ENCODE results near the gene GP9.

Gene GP9

DNA sequence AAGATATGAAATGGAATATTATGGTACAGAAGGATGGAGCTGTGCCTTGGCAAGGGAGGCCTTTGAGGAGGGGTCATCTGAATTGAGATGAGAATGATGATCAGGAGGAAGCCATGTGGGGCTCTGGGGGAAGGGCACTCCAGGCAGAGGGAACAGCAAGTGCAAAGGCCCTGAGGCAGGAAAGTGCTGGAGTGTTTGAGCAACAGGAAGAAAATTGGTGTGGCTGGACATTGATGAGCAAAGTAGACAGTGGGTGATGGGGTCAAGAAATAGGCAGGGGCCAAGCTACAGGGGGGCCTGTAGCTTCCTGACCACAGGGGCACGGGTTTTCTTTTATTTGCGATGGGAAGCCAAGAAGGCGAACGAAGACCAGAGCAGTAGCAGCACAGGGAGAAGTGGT is 3.3 kb upstream of the GP9 start:
- no peak overlapping the region for H3K4me3 ChIP-seq (ENCODE audit: low read depth, low read length)
- TF ChIP-seq MYC (IDR thresholded peaks at IDR 0.05; ENCODE audit: low read depth, low read length) (no peak), POLR2A (IDR thresholded peaks at IDR 0.05; ENCODE audit: extremely low read depth, insufficient read length) (no peak)
- TF ChIP-seq, protein P1, sequence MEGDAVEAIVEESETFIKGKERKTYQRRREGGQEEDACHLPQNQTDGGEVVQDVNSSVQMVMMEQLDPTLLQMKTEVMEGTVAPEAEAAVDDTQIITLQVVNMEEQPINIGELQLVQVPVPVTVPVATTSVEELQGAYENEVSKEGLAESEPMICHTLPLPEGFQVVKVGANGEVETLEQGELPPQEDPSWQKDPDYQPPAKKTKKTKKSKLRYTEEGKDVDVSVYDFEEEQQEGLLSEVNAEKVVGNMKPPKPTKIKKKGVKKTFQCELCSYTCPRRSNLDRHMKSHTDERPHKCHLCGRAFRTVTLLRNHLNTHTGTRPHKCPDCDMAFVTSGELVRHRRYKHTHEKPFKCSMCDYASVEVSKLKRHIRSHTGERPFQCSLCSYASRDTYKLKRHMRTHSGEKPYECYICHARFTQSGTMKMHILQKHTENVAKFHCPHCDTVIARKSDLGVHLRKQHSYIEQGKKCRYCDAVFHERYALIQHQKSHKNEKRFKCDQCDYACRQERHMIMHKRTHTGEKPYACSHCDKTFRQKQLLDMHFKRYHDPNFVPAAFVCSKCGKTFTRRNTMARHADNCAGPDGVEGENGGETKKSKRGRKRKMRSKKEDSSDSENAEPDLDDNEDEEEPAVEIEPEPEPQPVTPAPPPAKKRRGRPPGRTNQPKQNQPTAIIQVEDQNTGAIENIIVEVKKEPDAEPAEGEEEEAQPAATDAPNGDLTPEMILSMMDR (IDR thresholded peaks at IDR 0.05; ENCODE audit: low read depth, low read length): no peak
- TF ChIP-seq, protein P2, sequence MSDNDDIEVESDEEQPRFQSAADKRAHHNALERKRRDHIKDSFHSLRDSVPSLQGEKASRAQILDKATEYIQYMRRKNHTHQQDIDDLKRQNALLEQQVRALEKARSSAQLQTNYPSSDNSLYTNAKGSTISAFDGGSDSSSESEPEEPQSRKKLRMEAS (IDR thresholded peaks at IDR 0.05; ENCODE audit: low read depth, low read length): no peak
- DNase-seq (ENCODE audit: low read depth): no peak

DNA sequence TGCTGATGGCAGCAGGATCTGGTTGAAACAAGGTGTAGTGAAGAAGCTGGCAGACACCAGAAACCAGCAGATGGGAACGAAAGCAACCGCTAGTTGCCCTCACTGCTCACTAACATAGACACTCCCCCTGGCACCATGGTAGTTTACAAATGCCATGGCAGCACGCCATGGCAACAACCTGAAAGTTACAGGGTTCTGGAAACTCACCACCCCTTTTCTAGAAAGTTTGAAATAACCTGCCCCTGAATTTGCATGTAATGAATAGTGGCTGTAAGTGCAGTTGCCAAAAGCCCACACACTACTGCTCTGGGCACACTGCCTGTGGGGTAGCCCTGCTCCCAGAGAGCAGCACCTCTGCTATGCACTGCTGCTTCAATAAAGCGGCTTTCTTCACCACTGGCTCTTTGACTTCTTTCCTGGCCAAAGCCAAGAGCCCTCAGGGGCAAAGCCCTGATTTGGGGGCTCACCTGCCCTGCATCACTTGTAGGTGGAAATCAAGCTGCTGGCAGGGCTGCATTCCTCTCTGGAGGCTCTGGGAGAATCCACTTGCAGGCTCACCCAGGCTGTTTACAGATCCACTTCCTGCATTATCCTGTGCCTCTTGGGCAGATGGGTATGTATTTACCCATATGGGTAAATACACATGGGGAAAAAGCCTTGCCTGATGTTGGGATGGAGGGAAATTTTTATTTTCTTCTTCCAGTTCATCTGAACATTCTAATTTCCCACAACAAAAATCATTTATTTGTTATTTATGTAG is 2.0 kb upstream of the GP9 start:
- DNase-seq (ENCODE audit: low read depth): no peak
- TF ChIP-seq, protein P2 (IDR thresholded peaks at IDR 0.05; ENCODE audit: low read depth, low read length): no peak
- TF ChIP-seq, protein P1 (IDR thresholded peaks at IDR 0.05; ENCODE audit: low read depth, low read length): no peak
- TF ChIP-seq POLR2A (IDR thresholded peaks at IDR 0.05; ENCODE audit: extremely low read depth, insufficient read length): no peak
- no peak for TF ChIP-seq MYC (IDR thresholded peaks at IDR 0.05; ENCODE audit: low read depth, low read length)
- no peak overlapping the region for H3K4me3 ChIP-seq (ENCODE audit: low read depth, low read length)

DNA sequence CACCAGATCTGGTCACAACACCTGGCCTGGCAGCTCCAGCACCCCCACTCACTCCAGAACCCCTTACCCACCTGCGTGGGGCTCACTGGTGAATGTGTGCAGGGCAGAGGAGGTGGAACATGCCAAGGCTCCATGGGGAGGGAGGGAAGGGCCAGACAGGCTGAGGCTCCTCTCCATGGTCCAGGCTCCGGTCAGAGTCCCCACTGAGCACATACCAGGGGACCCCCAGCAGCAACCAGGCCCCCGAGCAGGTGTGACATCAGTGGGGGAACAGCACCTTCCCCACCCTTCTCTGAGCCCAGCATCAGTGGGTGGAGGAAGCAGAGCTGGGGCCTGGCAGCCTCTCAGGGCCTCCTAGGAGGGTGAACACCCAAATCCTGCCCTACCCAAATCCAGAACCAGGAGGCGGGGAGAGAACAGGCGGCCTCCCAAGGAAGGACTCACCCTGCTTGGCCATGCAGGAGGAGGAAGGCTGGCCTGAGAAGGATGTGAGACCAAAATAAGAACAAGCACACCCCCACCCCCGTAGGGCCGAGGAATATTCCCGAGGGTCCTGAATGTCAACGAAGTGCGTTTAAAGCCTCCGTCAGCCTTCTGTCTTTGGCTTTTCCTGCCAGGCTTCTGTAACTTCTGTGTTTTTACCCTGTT is 1.1 kb upstream of the GP9 start:
- TF ChIP-seq, protein P2 (IDR thresholded peaks at IDR 0.05; ENCODE audit: low read depth, low read length): no peak
- TF ChIP-seq POLR2A (IDR thresholded peaks at IDR 0.05; ENCODE audit: extremely low read depth, insufficient read length): no peak
- TF ChIP-seq, protein P1 (IDR thresholded peaks at IDR 0.05; ENCODE audit: low read depth, low read length): no peak
- TF ChIP-seq MYC (IDR thresholded peaks at IDR 0.05; ENCODE audit: low read depth, low read length): no peak
- H3K4me3 ChIP-seq (ENCODE audit: low read depth, low read length): no peak overlapping the region

DNA sequence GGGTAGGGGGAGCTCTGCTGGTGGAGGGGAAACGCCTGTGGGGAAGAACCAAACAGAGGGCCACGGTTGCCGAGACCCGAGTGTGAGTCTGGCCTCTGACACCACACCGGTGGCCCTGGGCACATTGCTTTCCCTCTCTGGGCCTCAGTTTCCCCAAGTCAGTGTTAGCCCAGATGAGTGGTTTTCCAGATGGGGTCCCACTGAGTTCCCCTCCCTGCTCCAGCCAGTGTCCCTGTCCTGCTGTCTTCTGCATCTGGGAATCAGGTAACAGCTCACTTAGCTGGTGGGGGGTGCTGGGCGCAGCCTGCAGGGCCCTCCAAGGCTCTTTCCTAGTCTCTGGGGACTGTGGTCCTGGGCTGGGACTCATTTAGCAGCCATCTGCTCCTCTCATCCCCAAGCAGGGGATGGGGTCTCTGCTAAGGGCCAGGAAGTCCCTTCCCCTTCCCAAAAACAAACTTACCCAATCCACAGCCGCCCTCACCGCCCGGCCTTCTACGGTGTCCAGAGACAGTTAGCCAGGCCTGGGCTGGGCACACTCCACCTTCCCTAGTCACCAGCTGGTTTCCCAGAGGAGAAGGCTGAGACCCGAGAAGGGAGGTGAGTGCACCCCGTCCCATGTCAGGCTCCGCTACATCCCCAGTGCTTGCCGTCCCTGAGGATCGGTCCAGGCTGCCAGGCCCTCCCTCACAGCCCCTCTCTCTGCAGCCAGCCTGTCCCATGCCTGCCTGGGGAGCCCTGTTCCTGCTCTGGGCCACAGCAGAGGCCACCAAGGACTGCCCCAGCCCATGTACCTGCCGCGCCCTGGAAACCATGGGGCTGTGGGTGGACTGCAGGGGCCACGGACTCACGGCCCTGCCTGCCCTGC is 676 bp downstream of the GP9 start:
- H3K4me3 ChIP-seq (ENCODE audit: low read depth, low read length): no peak overlapping the region
- no peak for DNase-seq (ENCODE audit: low read depth)
- TF ChIP-seq POLR2A (IDR thresholded peaks at IDR 0.05; ENCODE audit: extremely low read depth, insufficient read length): no peak
- TF ChIP-seq MYC (IDR thresholded peaks at IDR 0.05; ENCODE audit: low read depth, low read length): no peak
- TF ChIP-seq, protein P1 (IDR thresholded peaks at IDR 0.05; ENCODE audit: low read depth, low read length): no peak
- TF ChIP-seq, protein P2 (IDR thresholded peaks at IDR 0.05; ENCODE audit: low read depth, low read length): no peak

More for the DNA sequence above, 1.1 kb upstream of the GP9 start:
- DNase-seq (ENCODE audit: low read depth): no peak

DNA sequence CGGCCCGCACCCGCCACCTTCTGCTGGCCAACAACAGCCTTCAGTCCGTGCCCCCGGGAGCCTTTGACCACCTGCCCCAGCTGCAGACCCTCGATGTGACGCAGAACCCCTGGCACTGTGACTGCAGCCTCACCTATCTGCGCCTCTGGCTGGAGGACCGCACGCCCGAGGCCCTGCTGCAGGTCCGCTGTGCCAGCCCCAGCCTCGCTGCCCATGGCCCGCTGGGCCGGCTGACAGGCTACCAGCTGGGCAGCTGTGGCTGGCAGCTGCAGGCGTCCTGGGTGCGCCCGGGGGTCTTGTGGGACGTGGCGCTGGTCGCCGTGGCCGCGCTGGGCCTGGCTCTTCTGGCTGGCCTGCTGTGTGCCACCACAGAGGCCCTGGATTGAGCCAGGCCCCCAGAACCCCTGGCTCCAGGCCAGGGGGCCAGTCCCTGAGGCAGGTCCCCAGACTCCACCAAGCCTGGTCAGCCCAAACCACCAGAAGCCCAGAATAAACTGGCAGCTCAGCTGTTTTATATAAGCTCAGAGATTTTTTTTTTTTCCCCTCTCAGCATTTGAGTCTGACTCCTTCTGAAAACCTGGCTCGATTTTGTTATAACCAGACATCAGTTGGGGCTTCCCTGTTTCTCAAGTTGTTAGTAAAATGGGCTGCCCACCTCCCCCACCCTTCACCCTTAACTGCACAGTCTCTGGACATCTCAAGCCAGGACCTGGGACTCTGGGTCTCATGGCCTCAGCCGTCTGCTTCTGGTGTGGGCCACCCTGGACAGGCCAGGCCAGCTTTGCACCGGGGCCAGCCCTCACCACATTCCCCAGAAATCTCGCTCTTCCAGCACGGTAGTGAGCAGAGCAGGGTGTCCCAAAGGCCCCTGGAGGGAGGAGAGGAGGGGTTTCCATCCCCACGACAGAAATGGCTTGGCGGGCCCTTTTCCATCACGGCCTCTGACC is 1.6 kb downstream of the GP9 start:
- no peak for DNase-seq (ENCODE audit: low read depth)
- TF ChIP-seq MYC (IDR thresholded peaks at IDR 0.05; ENCODE audit: low read depth, low read length): no peak
- TF ChIP-seq POLR2A (IDR thresholded peaks at IDR 0.05; ENCODE audit: extremely low read depth, insufficient read length): no peak
- TF ChIP-seq, protein P1 (IDR thresholded peaks at IDR 0.05; ENCODE audit: low read depth, low read length): no peak
- TF ChIP-seq, protein P2 (IDR thresholded peaks at IDR 0.05; ENCODE audit: low read depth, low read length): no peak
- H3K4me3 ChIP-seq (ENCODE audit: low read depth, low read length): no peak overlapping the region
